Neutrophil (primary cell): Measurements from ENCODE around the gene SUPT7L.

Experiments
- H3K27ac ChIP-seq: fragments of 200-600 bp; sonication (generic); 2 replicates; pipeline ENCODE4 v1.5.1; 2016; ENCODE audit warnings: mild to moderate bottlenecking, moderate library complexity
- H3K27me3 ChIP-seq: fragments of 200-600 bp; sonication (generic); 2 replicates; pipeline ENCODE4 v1.6.0; 2016; ENCODE audit warnings: mild to moderate bottlenecking
- H3K36me3 ChIP-seq: fragments of 200-600 bp; sonication (generic); 2 replicates; pipeline ENCODE4 v1.5.1; 2017
- H3K4me1 ChIP-seq, 2 experiments: fragments of 200-600 bp in 1 of 2; sonication (generic) in 1 of 2; 1 replicate in 1 of 2; 2 replicates in 1 of 2; pipeline versions ENCODE4 v1.5.1 to v1.6.1; 2013 to 2016; ENCODE audit warnings: low read depth in 1 of 2, low read length in 1 of 2, mild to moderate bottlenecking in 1 of 2, moderate library complexity in 1 of 2; ENCODE audit not compliant: control insufficient read depth in 1 of 2, insufficient read depth in 1 of 2
- H3K4me3 ChIP-seq, 2 experiments: fragments of 200-600 bp in 1 of 2; sonication (generic) in 1 of 2; 1 replicate in 1 of 2; 2 replicates in 1 of 2; pipeline ENCODE4 v1.5.1; 2013 to 2016; ENCODE audit warnings: low read depth in 1 of 2, low read length in 1 of 2, mild to moderate bottlenecking in 1 of 2, moderate library complexity in 1 of 2
- H3K9me3 ChIP-seq: fragments of 200-600 bp; sonication (generic); 2 replicates; pipeline ENCODE4 v1.5.1; 2016
- CTCF ChIP-seq: fragments of 200-600 bp; sonication (generic); IDR thresholded peaks from 2 replicates; pipeline ENCODE4 v1.5.1; 2016; ENCODE audit warnings: antibody characterized with exemption

Gene SUPT7L

DNA sequence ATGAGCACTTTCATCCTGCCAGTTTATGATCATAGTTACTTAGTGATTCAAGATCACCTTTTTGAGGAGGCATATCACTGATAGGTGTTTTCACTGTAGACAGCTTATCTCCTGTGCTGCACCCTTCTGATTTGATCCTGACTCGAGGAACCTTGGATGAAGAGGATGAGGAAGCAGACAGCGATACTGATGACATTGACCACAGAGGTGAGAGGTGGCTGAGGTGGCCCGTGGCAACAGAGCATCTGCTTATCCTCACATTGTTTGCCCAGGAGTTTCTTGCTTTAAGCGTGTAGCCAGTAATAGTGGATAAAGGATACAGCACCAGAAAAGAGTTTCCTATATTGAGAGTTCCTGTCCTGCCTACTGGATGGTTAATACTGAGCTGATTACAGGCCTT, 15.7 kb downstream of the SUPT7L start:
- Histone ChIP-seq H3K9me3 (no peaks in the 10 kb centered on the region), H3K4me3 (no peak overlapping the region), H3K27me3 (no peaks in the 10 kb centered on the region), H3K4me1 (no peaks in the 10 kb centered on the region), H3K36me3 (peaks cover 68% of the 10 kb centered on the region), H3K27ac (no peak overlapping the region)
- TF ChIP-seq CTCF, result no peak

DNA sequence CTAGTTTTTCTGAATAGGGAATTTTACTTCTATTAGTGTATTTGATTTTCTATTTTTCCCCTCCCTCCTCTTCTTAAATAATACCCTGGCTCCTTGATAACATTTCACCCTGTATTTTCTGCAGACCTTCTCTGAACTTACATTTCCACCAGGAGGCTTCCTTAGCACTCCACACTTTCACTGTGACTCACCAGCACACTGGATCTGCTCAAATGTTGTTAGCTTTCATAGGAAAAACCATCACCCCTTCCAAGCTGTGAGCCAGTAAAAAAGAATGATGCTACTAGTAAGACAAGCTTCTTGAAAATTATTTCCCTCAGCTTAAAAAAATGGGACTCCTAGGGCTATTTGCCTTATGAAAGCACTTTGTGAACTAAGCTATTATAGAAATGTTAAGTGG, 16.1 kb downstream of the SUPT7L start:
- Histone ChIP-seq H3K4me3 (no peak overlapping the region), H3K27ac (no peak overlapping the region), H3K4me1 (no peaks in the 10 kb centered on the region), H3K36me3 (peaks cover 68% of the 10 kb centered on the region), H3K9me3 (no peaks in the 10 kb centered on the region), H3K27me3 (no peaks in the 10 kb centered on the region)
- no peak for TF ChIP-seq CTCF

DNA sequence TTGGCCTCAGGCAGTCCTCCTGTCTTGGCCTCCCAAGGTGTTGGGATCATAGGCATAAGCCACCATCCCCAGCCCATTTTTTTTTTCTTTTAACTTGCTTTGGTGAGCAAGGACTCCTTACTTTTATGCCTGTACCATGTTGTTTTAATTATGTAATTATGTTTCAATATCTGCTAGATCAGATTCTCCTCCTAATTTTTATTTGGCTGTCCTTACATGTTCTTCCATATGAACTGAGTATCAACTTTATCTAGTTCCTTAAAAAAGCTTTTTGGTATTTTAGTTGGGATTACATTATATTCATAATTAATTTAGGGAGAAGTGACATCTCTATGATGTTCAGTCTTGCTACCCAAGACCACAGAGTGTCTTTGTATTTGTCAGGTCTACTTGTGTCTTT, 18.2 kb downstream of the SUPT7L start:
- Histone ChIP-seq H3K27ac (no peak overlapping the region), H3K9me3 (no peaks in the 10 kb centered on the region), H3K36me3 (peaks cover 67% of the 10 kb centered on the region), H3K4me1 (no peaks in the 10 kb centered on the region), H3K4me3 (no peak overlapping the region), H3K27me3 (no peaks in the 10 kb centered on the region)
- TF ChIP-seq CTCF, result no peak

DNA sequence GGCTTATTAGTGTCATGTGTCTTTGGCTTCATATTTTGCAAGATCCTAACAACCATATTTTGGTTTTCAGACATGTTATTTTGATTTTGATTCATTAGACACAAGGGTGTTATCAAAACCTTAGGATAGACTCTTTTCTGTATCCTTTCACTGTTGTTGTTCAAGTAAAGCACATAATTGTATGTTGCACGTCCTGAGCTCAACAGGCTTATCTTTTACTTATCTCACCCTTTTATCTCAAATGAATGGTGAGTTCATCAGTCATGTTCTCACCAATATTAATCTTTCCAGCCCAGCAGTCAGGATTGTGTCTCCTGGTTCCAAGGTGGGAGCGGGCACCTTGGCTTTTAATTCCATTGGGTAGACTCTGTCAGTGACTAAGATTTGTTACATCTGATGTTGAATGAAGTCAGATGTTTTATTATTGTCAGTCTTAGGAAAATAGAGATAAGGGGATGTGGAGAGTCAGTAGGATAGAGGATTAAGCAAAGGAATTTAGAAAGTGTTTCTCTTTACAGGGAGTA, 22.6 kb downstream of the SUPT7L start:
- Histone ChIP-seq H3K9me3 (no peaks in the 10 kb centered on the region), H3K4me3 (no peak overlapping the region), H3K27ac (no peak overlapping the region), H3K27me3 (no peaks in the 10 kb centered on the region), H3K36me3 (peaks cover 80% of the 10 kb centered on the region), H3K4me1 (no peaks in the 10 kb centered on the region)
- TF ChIP-seq CTCF, result no peak

DNA sequence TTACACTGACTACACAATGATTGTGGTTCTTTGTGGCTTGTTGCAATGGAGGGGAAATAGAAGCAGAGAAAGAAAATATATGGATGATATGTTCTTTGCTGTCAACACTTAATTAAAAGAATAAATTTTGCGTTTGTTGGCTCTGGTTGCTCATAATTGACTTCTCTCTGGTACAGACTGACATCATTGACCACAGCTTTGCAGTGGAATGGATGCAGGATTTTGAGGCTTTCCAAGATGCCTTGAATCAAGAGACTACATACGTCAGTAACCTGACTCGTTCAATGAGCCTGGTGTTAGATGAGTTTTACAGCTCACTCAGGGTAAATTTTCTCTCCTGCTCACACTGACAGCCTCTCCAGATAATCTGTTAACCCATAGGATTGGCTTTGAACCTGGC, 24.7 kb downstream of the SUPT7L start:
- H3K36me3 ChIP-seq, result peaks cover 89% of the 10 kb centered on the region
- no peaks in the 10 kb centered on the region for H3K27me3 ChIP-seq
- H3K27ac ChIP-seq, result no peak overlapping the region

More for the DNA sequence above, 24.7 kb downstream of the SUPT7L start:
- no peak for TF ChIP-seq CTCF
- Histone ChIP-seq H3K4me3 (no peak overlapping the region), H3K4me1 (no peaks in the 10 kb centered on the region), H3K9me3 (no peaks in the 10 kb centered on the region)
